Smooth muscle cell of trachea (primary cell): Measurements from ENCODE around the gene TOP2B. TPM values are rescaled to one million over a fixed set of nuclear protein-coding genes. Genes with fewer than 3 reads are reported as not detected.

Experiments used
- total RNA-seq: library from RNA; depleted of rRNA; stranded (reverse); fragments of >200 nt; gene quantifications from 2 replicates; pipeline ENCODE4 v1.2.1, GENCODE V29; 2014

Gene TOP2B, protein sequence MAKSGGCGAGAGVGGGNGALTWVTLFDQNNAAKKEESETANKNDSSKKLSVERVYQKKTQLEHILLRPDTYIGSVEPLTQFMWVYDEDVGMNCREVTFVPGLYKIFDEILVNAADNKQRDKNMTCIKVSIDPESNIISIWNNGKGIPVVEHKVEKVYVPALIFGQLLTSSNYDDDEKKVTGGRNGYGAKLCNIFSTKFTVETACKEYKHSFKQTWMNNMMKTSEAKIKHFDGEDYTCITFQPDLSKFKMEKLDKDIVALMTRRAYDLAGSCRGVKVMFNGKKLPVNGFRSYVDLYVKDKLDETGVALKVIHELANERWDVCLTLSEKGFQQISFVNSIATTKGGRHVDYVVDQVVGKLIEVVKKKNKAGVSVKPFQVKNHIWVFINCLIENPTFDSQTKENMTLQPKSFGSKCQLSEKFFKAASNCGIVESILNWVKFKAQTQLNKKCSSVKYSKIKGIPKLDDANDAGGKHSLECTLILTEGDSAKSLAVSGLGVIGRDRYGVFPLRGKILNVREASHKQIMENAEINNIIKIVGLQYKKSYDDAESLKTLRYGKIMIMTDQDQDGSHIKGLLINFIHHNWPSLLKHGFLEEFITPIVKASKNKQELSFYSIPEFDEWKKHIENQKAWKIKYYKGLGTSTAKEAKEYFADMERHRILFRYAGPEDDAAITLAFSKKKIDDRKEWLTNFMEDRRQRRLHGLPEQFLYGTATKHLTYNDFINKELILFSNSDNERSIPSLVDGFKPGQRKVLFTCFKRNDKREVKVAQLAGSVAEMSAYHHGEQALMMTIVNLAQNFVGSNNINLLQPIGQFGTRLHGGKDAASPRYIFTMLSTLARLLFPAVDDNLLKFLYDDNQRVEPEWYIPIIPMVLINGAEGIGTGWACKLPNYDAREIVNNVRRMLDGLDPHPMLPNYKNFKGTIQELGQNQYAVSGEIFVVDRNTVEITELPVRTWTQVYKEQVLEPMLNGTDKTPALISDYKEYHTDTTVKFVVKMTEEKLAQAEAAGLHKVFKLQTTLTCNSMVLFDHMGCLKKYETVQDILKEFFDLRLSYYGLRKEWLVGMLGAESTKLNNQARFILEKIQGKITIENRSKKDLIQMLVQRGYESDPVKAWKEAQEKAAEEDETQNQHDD (N-terminal part only)
- total RNA-seq, result 61.4 and 118 TPM in 2 replicates

DNA sequence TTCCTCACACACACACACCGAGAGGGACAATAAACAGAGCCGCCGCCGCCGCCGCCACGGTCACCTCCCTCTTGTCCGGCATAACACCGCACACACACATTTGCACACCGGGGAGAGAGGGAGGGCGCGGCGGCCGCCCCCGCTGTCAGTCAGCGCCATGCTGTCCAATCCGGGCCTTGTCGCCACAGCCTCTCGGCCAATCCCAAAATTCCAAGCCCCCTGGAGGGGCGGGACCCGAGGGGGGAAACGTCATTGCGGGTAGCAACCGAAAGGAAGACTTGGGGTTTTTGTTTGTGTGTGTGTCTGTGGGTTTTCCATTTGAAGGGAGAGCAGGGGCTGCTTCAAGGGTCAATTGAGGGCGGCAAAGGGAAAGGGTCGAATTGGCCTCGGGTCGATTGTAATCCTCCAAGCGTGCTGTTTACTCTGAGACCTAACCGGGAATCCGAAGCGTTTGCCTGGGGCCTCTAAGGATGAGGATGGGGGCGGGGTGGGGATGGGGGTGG, at the start of gene TOP2B:
Gene TOP2B, minus strand, starts transcription at position 96 of the 503 bp plus-strand sequence. CDS start 610 bp downstream, outside the sequence.

Other genes with a start within 250 kb of the TOP2B start
- gene RARB, start 236.6 kb downstream of the TOP2B start, total RNA-seq, result 15.5 and 16.9 TPM in 2 replicates
- 27.5 and 28.6 TPM in 2 replicates for gene NGLY1, start 118.5 kb upstream of the TOP2B start, total RNA-seq
- 10.8 and 11.3 TPM in 2 replicates for gene OXSM, start 125.2 kb upstream of the TOP2B start, total RNA-seq